ENCODE data around the gene RPL5.

RPL5 gene

DNA sequence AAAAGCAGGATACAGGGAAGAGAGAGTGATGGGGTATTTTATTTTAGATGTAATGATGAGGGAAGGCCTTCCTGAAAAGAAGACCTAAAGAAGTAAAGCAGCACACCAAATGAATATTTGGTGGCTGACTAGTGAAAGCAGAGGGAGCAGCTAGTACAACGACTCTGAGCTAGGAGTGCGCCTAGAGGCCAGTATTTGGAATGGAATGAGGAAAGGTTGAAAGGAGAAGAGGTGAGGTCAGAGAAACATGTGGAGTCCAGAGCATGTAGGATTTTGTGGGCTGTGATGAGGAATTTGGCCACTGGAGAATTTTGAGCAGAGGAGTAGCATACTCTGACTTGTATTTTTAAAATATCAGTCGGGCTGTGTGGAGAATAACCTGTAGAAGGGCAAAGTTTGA, 11.8 kb upstream of the RPL5 start:
- no peak for DNase-seq (ENCODE audit: low read depth)

DNA sequence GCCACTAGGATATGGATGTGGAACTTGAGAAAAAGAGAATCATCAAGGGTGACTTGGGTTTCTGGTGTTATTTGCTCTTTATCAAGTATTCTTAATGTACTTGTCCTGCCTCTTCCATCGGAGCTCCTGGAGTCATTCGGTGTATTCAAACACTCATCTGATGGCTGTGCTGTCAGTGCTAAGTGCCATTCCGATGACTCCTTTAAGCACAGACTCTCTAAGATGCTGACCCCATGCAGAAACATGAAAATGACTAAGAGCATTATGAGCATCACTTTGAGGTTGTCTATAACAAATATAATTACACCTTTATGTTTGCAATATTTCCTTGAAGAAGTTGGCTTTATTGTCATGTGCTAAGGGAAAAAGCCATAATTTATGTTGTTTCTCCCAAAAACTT, 11.3 kb upstream of the RPL5 start:
- no peak for DNase-seq (ENCODE audit: low read depth)

DNA sequence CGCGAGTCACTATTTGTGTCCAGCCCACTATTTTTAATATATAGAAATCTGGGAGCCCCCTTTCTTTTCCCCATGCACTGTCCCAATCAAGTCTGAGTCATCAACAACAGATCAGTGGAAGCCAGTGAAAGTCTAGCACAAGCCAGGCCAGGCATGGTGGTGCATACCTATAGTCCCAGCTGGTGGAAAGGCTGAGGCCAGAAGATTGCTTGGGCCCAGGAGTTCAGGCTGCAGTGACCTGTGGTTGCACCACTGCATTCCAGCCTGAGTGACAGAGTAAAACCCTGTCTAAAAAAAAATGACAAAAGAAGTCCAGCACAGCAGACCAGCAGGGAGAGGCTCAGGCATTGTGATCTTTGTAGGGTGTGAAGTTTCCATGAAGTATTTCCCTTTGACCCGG, 9.0 kb upstream of the RPL5 start:
- no peak for DNase-seq (ENCODE audit: low read depth)

DNA sequence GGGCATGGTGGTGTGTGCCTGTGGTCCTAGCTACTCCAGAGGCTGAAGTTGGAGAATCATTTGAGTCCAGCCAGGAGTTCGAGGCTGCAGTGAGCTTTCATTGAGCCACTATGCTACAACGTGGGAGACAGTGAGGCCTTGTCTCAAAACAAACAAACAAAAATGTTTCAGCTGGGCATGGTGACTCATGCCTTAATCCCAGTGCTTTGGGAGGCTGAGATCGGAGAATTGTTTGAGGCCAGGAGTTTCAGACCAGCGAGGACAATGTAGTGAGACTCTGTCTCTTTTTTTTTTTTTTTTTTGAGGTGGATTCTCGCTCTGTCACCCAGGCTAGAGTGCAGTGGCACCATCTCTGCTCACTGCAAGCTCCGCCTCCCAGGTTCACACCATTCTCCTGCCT, 5.0 kb upstream of the RPL5 start:
- DNase-seq (ENCODE audit: low read depth), result no peak

DNA sequence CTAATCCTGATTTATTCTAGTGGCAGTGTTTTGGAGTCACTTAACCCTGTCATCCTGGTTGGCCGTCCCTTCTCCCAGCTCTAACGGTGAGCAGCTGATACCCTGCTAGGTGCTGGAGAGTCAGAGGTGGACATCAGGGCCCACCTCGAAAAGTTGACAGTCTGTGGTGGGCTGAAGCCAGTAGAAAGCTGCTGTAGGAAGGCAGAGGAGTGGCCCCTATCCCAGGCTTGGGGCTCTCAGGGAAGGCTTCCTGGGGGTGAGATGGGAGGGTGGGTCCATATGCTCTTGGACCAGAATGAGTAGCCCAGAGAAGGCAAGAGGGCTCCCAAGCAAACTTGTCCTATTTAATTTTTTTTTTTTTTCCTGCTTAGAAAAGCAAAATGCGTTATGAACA, 475 bp upstream of the RPL5 start:
- no peak for DNase-seq (ENCODE audit: low read depth)

DNA sequence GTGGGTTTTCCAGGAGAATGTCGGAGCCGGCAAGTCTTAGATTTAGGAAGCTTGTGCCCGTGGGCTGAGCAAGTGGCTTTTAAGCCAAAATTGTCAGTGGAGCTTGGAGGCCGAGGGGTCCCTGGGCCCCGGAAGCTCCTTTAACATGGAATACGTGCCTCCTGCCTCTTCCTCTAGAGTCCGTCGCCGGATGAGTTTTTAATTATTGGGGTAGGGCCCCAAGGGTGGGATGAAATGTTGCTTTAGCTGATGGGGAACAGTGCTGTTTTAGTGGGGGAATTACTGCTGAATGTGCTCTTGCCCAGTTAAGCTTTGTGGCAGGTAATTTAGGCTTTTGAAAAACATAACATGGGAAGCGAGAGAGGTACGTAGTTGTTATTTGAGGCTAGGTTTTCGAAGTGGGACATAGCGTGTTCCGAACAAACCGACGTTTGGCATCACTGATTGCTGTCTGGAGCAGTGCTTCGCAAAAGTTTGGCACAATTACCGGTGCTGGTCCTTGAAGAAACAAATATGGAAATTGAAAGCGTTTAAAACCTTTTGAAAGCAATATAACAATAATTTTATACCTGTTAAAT, 786 bp downstream of the RPL5 start:
- no peak for DNase-seq (ENCODE audit: low read depth)

DNA sequence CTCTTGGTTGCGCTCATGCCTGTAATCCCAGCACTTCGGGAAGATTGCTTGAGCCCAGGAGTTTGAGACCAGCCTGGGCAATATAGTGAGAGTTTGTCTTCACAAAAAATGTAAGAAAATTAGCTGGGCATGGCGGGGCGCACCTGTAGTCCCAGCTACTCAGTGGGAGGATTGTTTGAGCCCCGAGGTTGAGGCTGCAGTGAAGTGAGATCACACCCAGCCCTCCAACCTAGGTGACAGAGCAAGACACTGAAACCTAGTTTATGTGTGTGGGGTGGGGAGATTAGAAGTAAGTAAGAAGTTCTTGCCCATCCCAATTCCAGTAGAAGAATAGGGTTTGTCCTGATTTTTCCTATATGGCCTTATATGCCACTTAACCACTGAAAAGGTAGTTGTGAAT, 2.0 kb downstream of the RPL5 start:
- DNase-seq (ENCODE audit: low read depth), result no peak

DNA sequence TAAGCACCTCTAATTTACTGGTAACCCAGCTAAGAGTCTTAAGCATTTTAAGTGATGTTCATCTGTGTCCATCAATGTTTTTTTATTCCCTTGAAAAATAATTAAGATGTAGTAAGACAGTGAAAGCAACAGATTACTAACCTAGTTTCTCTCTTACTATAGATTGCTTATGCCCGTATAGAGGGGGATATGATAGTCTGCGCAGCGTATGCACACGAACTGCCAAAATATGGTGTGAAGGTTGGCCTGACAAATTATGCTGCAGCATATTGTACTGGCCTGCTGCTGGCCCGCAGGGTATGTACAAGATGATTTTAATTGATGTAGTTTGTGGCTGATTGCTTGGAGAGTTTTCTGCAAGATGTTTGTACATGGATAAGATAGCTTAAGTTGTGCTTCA, 2.8 kb downstream of the RPL5 start:
- no peak for DNase-seq (ENCODE audit: low read depth)

DNA sequence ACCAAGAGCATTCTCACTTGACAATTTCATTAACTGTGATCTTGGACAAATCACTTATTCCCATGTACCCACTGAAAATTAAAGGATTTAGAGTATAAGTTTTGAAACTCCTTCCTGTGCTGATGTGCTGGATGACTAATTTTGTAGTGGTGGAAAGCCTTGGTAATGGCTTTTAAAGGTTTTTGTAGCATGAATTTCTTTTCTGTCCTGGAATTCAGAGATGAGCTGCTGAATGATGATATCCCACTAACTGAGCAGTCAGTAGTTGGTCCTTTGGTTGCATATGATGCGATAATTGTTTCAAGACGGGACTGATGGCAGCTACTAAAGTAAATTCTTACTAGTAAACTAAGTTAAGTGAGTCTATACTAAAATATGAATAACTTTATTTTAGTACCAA, 5.2 kb downstream of the RPL5 start:
- no peak for DNase-seq (ENCODE audit: low read depth)

DNA sequence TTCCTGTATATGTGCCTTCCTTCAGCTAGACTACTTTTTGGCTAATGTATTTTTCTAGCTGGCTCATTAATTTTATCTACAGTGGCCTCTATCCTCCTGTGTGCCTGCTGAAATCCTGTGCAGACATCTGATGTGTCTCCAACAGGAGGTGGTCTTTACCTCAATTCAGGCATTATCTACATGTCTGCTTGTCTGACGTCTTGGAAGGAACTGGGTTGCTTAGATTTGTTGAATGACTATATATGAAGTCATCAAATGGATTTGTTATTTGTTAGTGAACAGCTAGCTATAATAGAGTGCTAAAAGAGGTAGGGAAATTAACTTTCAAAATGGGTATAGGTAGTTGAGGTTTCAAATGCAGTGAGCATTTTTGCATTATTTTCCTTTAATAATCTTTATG, 6.7 kb downstream of the RPL5 start:
- no peak for DNase-seq (ENCODE audit: low read depth)

DNA sequence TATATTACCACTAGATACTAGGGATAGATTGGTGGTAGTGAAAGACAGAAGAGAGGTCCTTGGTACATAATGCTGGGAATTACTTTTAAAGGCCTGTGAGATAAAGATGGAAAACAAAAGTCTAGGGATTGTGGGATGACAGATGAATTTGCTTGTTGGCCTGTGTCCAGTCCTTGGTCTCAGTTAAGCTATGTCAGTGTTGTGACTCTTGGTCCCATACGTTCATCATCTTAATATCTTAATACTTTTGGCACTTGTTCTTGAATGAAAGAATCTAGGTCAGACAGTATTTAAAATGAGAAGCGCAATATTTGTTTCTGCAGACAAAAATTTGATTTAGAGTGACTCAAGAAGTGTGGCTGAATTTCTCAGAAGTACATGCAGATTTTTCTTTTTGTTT, 7.6 kb downstream of the RPL5 start:
- no peak for DNase-seq (ENCODE audit: low read depth)

DNA sequence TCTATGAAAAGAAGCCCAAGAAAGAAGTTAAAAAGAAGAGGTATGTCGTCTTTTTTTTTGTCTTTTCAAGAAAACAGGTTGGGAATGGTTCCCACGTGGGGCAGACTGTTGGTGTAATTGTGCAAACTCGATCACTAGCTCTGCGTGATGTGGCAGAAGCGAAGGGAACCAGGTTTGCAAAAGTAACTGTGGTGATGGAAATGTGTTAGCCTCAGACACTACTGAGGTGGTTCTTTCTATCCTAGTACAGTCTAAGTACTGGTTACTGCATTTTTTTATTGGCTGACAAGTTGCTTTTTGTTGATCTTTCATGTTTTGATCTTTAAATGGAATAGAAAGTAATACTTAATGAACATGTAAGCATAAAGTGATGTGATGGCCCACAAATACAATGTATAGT, 8.8 kb downstream of the RPL5 start:
- no peak for DNase-seq (ENCODE audit: low read depth)

DNA sequence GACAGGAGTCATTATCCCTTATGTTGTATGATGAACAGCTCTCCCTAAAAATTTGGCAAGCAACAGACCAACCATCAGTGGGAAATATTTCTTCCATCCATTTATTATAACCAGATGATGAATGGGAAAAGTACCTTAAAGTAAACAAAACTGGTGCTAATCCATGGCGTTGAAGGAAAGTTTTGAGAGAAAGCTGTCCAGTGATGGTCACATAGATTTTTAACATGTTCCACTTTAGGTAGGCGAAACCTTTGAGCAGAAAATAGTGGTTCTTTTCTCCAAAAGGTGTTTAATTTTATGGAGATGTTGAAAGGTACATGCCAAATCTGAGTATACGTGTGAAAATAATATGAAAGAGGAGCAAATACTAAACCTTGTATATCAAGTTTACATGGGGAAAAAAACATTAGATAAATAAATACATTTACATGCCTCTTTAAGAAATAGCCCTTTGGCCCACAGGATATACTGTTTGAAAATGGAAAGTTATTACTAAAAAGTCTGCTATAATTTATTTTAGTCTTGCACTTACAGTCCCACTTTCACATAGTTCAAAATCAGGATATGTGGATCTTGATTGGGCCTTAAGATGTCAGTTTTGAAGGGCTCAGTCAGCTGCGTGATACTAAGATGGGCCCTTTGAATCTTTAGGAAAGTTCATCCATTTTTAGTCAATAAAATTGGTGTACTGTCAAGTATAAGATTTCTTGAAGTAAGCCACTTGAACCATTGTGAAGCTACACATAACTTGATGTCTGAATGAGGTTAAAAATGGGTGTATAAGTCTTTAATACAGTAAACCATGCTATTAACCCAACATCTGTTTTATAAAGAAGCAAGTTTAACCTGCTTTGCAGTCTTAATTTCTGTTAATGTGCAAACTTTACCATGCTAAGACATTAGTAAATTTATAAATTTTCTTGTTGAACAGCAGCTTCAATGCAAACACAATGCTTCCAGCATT, 10.5 kb downstream of the RPL5 start:
- no peak for DNase-seq (ENCODE audit: low read depth)

DNA sequence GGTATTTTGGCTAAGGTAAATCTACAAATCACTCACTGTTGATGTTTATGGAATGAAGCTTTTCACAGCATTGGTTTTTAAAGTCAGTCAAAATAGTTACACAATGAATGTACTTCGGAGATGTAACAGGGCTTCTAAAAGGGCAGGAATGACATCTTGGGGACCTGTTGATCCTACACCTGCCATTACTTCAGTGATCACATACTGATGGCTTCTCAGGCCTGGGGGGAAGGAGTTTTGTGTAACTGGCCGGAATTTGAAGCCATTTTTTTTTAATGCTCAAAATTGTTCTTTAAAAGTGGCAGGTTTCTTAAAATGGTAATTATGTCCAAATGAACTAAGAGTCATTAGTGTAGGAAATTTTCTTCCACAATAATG, 11.2 kb downstream of the RPL5 start:
- DNase-seq (ENCODE audit: low read depth), result no peak

DNA sequence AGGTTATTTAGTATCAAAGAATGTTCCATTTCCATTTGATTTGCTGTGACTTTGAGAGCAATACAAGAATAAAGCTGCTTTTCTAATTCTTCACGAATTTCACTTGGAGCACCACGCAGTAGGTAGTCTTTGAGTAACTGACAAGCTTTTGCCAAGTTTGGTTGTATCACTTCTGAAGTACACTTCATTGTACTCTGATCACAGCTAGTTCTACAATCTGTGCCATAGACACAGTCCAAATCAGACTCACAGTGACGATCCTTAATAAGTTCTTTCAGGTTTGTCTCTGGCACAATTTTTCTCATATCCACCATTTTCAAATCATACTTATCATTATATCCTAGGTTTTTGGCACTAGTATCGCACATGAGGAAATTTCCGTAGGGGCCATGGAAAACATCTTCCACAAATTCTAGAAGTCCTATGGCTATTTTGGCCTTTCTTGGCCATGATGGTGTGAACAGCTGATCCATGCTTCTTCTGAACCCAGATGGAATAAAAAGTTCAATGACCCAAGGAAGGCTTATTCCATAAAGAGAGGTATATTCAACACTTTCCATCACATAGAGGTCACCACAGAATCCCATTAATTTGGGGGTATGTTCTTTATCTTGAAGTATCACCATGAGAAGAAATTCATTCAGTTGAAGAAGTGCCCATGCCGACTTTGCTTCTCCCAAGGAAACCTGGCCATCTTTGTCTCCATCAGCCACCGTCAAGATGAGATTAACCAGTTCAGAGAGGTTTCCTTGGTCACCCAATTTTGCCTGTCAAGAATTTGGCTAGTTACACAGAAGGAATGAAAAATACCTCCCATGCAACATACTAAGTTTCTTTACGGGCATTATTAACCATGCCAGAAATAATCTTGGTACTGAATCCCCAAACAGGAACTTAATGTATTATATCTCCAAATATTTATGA, 11.9 kb downstream of the RPL5 start:
- DNase-seq (ENCODE audit: low read depth), result no peak

DNA sequence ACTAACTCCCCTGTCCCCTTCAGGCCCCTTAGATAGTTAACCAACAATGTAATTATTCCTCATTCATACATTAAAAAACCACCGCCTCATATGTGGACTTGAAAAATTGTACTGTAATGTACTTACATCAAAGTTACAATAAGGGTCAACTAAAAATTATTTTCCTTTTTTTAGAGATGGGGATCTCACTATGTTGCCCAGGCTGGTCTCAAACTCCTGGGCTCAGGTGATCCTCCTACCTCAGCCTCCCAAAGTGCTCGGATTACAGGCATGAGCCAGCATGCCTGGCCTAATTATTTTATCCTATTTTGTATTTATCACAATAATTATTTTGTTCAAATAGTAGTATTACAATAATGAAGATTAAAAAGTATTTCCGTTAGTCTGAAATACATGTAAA, 12.6 kb downstream of the RPL5 start:
- DNase-seq (ENCODE audit: low read depth), result no peak

DNA sequence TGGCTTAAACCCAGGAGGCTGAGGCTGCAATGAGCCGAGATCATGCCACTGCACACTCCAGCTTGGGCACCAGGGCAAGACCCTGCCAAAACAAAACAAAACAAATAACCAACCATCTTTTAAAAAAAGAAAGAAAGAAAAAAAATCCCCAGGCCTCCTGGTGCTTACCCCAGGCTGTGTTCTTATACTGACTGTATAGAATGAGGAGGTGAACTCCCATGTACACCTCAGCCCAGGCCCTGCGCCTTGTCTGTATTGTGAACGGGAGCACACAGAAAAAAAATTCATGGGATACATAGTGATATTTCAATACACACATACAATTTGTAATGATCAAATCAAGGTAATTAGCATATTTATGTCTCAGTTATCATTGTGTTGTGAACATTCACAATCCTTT, 14.1 kb downstream of the RPL5 start:
- DNase-seq (ENCODE audit: low read depth), result no peak

DNA sequence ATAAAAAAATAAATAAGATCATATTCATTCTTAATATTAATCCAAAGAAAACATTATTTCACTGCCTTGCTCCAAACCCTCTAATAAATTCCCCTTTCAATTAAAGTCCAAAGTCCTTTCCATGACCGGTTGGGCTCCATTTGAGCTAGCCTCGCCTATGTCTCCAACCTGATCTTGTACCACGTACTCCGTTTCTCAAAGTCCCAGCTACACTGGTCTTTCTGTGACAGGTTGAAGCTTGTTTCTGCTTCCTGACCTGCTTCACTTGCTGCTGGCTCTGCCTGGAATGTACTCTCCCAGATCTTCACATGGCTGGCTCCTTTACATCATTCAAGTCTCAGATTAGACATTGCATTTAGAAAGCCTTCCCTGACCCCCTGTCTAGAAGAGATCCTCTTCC, 16.4 kb downstream of the RPL5 start:
- no peak for DNase-seq (ENCODE audit: low read depth)

DNA sequence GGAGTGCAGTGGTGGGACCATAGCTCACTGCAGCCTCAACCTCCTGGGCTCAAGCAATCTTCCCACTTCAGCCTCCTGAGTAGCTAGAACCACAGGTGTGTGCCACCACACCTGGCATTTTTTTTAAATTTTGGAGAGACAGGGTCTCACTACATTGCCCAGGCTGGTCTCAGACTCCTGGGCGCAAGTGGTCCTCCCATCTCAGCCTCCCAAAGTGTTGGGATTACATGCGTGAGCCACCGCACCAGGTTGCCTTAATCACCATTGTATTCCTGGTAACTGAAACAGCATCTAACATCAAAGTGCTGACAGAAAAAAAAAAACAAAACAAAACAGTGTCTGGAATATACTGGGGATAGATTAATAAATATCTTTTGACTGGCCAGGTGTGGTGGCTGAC, 18.2 kb downstream of the RPL5 start:
- DNase-seq (ENCODE audit: low read depth), result no peak

DNA sequence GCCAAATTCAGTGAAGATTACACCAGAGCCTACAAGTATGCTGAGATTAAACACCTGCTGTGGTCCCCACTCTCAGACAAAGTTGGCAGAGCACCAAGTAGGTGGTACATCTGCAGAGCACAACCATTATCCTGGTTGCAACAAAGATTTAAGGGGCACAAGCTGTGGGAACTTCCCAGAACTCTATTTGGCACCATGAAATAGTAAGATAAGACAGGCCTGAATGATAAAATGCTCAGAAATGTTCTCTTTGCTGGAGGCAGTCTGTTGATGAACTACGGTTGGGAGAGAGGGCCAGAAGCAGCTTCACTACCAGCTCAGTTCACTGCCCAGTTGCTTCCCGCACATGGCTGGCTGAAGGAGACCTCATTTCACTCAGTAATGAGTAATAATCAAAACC, 19.9 kb downstream of the RPL5 start:
- DNase-seq (ENCODE audit: low read depth), result no peak

DNA sequence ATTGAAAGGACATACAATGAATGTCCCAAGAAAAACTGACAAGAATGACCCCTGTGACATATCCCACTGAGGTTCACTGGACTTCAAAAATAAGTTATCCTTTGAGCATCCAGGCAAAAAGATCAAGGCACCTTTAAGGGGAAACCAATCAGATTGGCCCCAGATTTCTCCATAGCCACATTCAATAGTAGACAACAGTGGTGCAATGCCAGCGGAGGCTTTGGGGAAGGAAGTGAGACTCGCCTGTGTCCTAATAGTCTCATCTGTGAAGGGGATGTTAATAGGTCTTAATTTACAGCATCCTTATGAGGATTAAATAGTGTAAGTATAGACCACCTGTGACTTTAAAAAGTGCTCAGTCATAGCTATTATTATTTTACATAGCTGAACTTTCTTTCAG, 21.5 kb downstream of the RPL5 start:
- no peak for DNase-seq (ENCODE audit: low read depth)

DNA sequence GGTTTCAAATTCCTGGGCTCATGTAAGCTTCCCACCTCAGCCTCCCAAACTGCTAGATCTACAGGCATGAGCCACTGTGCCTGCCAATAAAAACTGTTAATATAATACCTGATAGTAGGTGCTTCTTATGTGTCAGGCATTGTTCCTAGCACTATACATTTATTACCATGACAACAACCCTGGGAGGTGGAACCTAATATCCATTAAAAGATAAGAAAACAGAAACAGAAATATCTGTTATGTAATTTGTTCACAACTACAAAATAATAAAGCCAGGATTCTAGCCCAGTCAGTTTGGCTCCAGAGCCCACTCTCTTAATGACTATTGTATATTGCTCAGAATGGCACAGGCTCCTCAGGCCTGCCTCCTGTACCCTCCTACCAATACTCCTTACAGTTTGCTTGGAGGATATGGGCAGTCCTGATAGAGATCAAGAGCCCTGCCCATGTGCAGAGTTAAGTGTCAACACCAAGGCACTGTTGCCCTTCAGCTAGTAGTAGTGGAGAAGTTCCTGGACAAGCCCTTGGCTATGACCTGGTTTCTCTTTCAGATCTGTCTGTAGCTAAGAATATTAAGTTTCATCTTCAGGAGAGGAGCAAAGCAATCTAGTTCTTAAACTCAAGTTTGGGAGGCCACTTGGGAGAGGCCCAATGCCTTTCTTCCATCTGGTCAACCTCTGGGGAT, 22.4 kb downstream of the RPL5 start:
- no peak for DNase-seq (ENCODE audit: low read depth)

Measured in CMK (cell line).